Stimulated activated CD8-positive, alpha-beta memory T cell treated with anti-CD3 and anti-CD28 coated beads, Interleukin-4, amount 100 ng/mL, for 1 hour (primary cell): ENCODE data around the gene GRIFIN.

Experiments used
- DNase-seq, 2 donors: peaks; one replicate each; pipeline ENCODE4 v3.0.0-alpha.2; 2020; ENCODE audit warnings: low read depth in 2 of 2, low spot score in 1 of 2

GRIFIN gene

GRCh38 chr7:2499719-2500430, 23.7 kb upstream of the GRIFIN start:
- no peak for DNase-seq

- no peak for DNase-seq
Measured at GRCh38 chr7:2499181-2499580, 23.0 kb upstream of the GRIFIN start.

GRCh38 chr7:2498708-2499107, 22.5 kb upstream of the GRIFIN start:
- DNase-seq = no peak

- no peak for DNase-seq
Measured at GRCh38 chr7:2497500-2498336, 21.5 kb upstream of the GRIFIN start.

- no peak for DNase-seq
Measured at GRCh38 chr7:2497065-2497464, 20.9 kb upstream of the GRIFIN start.

- DNase-seq = no peak
Measured at GRCh38 chr7:2496375-2496774, 20.2 kb upstream of the GRIFIN start.

GRCh38 chr7:2495418-2496299, 19.5 kb upstream of the GRIFIN start:
- no peak for DNase-seq

GRCh38 chr7:2494191-2495130, 18.3 kb upstream of the GRIFIN start:
- DNase-seq = no peak

GRCh38 chr7:2493205-2494164, 17.3 kb upstream of the GRIFIN start:
- DNase-seq = no peak

- no peak for DNase-seq
Measured at GRCh38 chr7:2492038-2492437, 15.8 kb upstream of the GRIFIN start.

GRCh38 chr7:2490181-2490651, 14.0 kb upstream of the GRIFIN start:
- no peak for DNase-seq

- no peak for DNase-seq
Measured at GRCh38 chr7:2488681-2489080, 12.5 kb upstream of the GRIFIN start.

- DNase-seq = no peak
Measured at GRCh38 chr7:2488272-2488645, 12.1 kb upstream of the GRIFIN start.

GRCh38 chr7:2487586-2488271, 11.5 kb upstream of the GRIFIN start:
- no peak for DNase-seq

- no peak for DNase-seq
Measured at GRCh38 chr7:2484868-2485267, 8.7 kb upstream of the GRIFIN start.

- no peak for DNase-seq
Measured at GRCh38 chr7:2483494-2483893, 7.3 kb upstream of the GRIFIN start.

- no peak for DNase-seq
Measured at GRCh38 chr7:2482725-2483451, 6.7 kb upstream of the GRIFIN start.

- DNase-seq = no peak
Measured at GRCh38 chr7:2481195-2481594, 5.0 kb upstream of the GRIFIN start.
